ENCODE data around the gene WDR48. TPM values are rescaled to one million over a fixed set of nuclear protein-coding genes. Genes with fewer than 3 reads are reported as not detected.
A peak's percentile ranks its signal among the peaks of the same experiment; 100 is the strongest.

The WDR48 gene
- polyA plus RNA-seq, 1 experiment, result 42.1 TPM

- ChIA-PET POLR2A (no interaction called here), CTCF (interaction anchor here (0.5 to 2.8 kb wide), 3 partner anchors 79 to 243 kb away, joined by 3 to 15 read pairs (median 7); no protein-coding TSS in a partner anchor)
- no peak for TF ChIP-seq CTCF (IDR thresholded peaks at IDR 0.05; ENCODE audit: low read depth, low read length)
Measured at GRCh38 chr3:39099738-39100499, 48.1 kb downstream of the WDR48 start.

GRCh38 chr3:39100500-39100886, 48.7 kb downstream of the WDR48 start:
- no peaks in the 10 kb centered on the region for H3K27me3 ChIP-seq (ENCODE audit: control insufficient read depth, insufficient read depth, low read length)
- H3K4me3 ChIP-seq (ENCODE audit: low read depth, low read length), result no peak overlapping the region
- TF ChIP-seq CTCF (IDR thresholded peaks at IDR 0.05; ENCODE audit: low read depth, low read length), result no peak
- ChIA-PET POLR2A (no interaction called here), CTCF (interaction anchor here (0.5 to 2.9 kb wide), 6 partner anchors 11 to 242 kb away, joined by 3 to 16 read pairs (median 6); no protein-coding TSS in a partner anchor)
- H3K27ac ChIP-seq (ENCODE audit: low read depth, low read length), result no peak overlapping the region
- DNase-seq (ENCODE audit: low read depth, low spot score), result no peak
- H3K9me3 ChIP-seq (ENCODE audit: control insufficient read depth, insufficient read depth, low read length), result no peaks in the 10 kb centered on the region

More at GRCh38 chr3:39099738-39100499, 48.1 kb downstream of the WDR48 start:
- Histone ChIP-seq H3K9me3 (ENCODE audit: control insufficient read depth, insufficient read depth, low read length) (no peaks in the 10 kb centered on the region), H3K4me3 (ENCODE audit: low read depth, low read length) (no peak overlapping the region), H3K27ac (ENCODE audit: low read depth, low read length) (no peak overlapping the region), H3K27me3 (ENCODE audit: control insufficient read depth, insufficient read depth, low read length) (no peaks in the 10 kb centered on the region)
- no peak for DNase-seq (ENCODE audit: low read depth, low spot score)

- TF ChIP-seq CTCF (IDR thresholded peaks at IDR 0.05; ENCODE audit: low read depth, low read length), result peak; percentile 71
- Histone ChIP-seq H3K9me3 (ENCODE audit: control insufficient read depth, insufficient read depth, low read length) (no peaks in the 10 kb centered on the region), H3K27ac (ENCODE audit: low read depth, low read length) (no peak overlapping the region), H3K4me3 (ENCODE audit: low read depth, low read length) (no peak overlapping the region), H3K27me3 (ENCODE audit: control insufficient read depth, insufficient read depth, low read length) (no peaks in the 10 kb centered on the region)
- POLR2A ChIA-PET, result no interaction called here
- no peak for DNase-seq (ENCODE audit: low read depth, low spot score)
- CTCF ChIA-PET, result interaction anchor here (1.0 to 2.9 kb wide), 5 partner anchors 12 to 191 kb away, joined by 3 to 16 read pairs (median 4); no protein-coding TSS in a partner anchor
Measured at GRCh38 chr3:39101022-39101689, 49.3 kb downstream of the WDR48 start.

- ChIA-PET POLR2A (no interaction called here), CTCF (interaction anchor here (1.1 to 2.9 kb wide), 3 partner anchors 9 to 189 kb away, joined by 4 to 16 read pairs (median 15); no protein-coding TSS in a partner anchor)
- no peak for DNase-seq (ENCODE audit: low read depth, low spot score)
Measured at GRCh38 chr3:39102504-39103323, 50.9 kb downstream of the WDR48 start.

More at GRCh38 chr3:39102504-39103323, 50.9 kb downstream of the WDR48 start:
- Histone ChIP-seq H3K27ac (ENCODE audit: low read depth, low read length) (no peak overlapping the region), H3K9me3 (ENCODE audit: control insufficient read depth, insufficient read depth, low read length) (no peaks in the 10 kb centered on the region; the same call in 1 of the 2 replicates), H3K27me3 (ENCODE audit: control insufficient read depth, insufficient read depth, low read length) (no peaks in the 10 kb centered on the region), H3K4me3 (ENCODE audit: low read depth, low read length) (no peak overlapping the region)
- no peak for TF ChIP-seq CTCF (IDR thresholded peaks at IDR 0.05; ENCODE audit: low read depth, low read length)

Measured in AG04450 (cell line).